Endothelial cell of umbilical vein (primary cell): Measurements from ENCODE around the gene HRK. TPM values are rescaled to one million over a fixed set of nuclear protein-coding genes. Genes with fewer than 3 reads are reported as not detected.

Experiments
- BruUV-seq: library from RNA; stranded (reverse); fragments of 400-500 nt; replicated peaks from 2 replicates; lab custom pipeline; 2021; lab: Mats Ljungman, UMichigan
- CTCF ChIA-PET: fragments of 300-600, 350-600 bp; sonication (Branson Sonifier 250); formaldehyde crosslinking; loops from one replicate; lab custom pipeline; 2021; ENCODE audit warnings: antibody characterized with exemption, inconsistent platforms; lab: Charles Lee
- POLR2A ChIA-PET: fragments of 300-600, 350-600 bp; sonication (Branson Sonifier 250); formaldehyde crosslinking; loops from one replicate; lab custom pipeline; 2021; ENCODE audit warnings: antibody characterized with exemption, inconsistent platforms; lab: Charles Lee
- DNase-seq: peaks from one replicate; pipeline ENCODE4 v3.0.0-alpha.2; 2011; ENCODE audit warnings: low read depth, low spot score
- FAIRE-seq: peaks from 2 replicates; lab custom pipeline; 2011; peaks lifted over from hg19 to GRCh38; lab: Jason Lieb, UNC
- H2AFZ ChIP-seq: 2 replicates; pipeline ENCODE4 v1.6.0; 2012; ENCODE audit warnings: low read depth, low read length, control low read depth, inconsistent platforms
- H3K27ac ChIP-seq: 2 replicates; pipeline ENCODE4 v1.5.1; 2011; ENCODE audit warnings: low read depth, mild to moderate bottlenecking, control low read depth, low read length, moderate library complexity; ENCODE audit not compliant: insufficient read depth
- H3K27me3 ChIP-seq, 2 experiments: 2 replicates each; pipeline versions ENCODE4 v1.6.0 to v1.6.1; 2011; ENCODE audit warnings: low read length in 2 of 2, mixed read lengths in 1 of 2; ENCODE audit not compliant: control insufficient read depth in 2 of 2, insufficient read depth in 2 of 2
- H3K36me3 ChIP-seq, 2 experiments: 2 replicates in 1 of 2; 3 replicates in 1 of 2; pipeline ENCODE4 v1.5.1; 2011; ENCODE audit warnings: low read length in 2 of 2, mild to moderate bottlenecking in 1 of 2, moderate library complexity in 1 of 2; ENCODE audit not compliant: control insufficient read depth in 2 of 2, insufficient read depth in 2 of 2; ENCODE audit errors: extremely low read depth in 1 of 2
- H3K4me1 ChIP-seq: 3 replicates; pipeline ENCODE4 v1.5.1; 2011; ENCODE audit warnings: mild to moderate bottlenecking, low read length; ENCODE audit not compliant: control insufficient read depth, insufficient read depth; ENCODE audit errors: extremely low read depth
- H3K4me2 ChIP-seq: 2 replicates; pipeline ENCODE4 v1.6.1; 2011; ENCODE audit warnings: low read length, control low read depth, mixed read lengths; ENCODE audit not compliant: insufficient read depth
- H3K4me3 ChIP-seq, 3 experiments: fragments of 200-600 bp in 1 of 3; sonication (generic), shearing (Covaris generic) in 1 of 3; replicated peaks in 1 of 3; 2 replicates each; pipeline ENCODE4 v1.5.1; 2011 to 2016; ENCODE audit warnings: control low read depth in 3 of 3, low read length in 3 of 3, mild to moderate bottlenecking in 2 of 3, inconsistent platforms in 1 of 3, low read depth in 1 of 3, moderate library complexity in 1 of 3; ENCODE audit not compliant: insufficient read depth in 1 of 3
- H3K79me2 ChIP-seq: 2 replicates; pipeline ENCODE4 v1.6.0; 2012; ENCODE audit warnings: low read length, inconsistent platforms; ENCODE audit not compliant: control insufficient read depth, insufficient read depth
- H3K9ac ChIP-seq: replicated peaks from 2 replicates; pipeline ENCODE3; 2011; ENCODE audit warnings: low read length, control low read depth; ENCODE audit not compliant: insufficient read depth; ENCODE audit errors: extremely low read depth
- H3K9me1 ChIP-seq: replicated peaks from 3 replicates; pipeline ENCODE4 v1.6.0; 2011; ENCODE audit warnings: mild to moderate bottlenecking, low read length; ENCODE audit not compliant: control insufficient read depth, insufficient read depth; ENCODE audit errors: extremely low read depth
- H3K9me3 ChIP-seq: replicated peaks from 2 replicates; pipeline ENCODE4 v1.5.1; 2012; ENCODE audit warnings: low read length, inconsistent platforms; ENCODE audit not compliant: control insufficient read depth, insufficient read depth
- H4K20me1 ChIP-seq: replicated peaks from 2 replicates; pipeline ENCODE3; 2011; ENCODE audit warnings: mild to moderate bottlenecking, low read length; ENCODE audit not compliant: control insufficient read depth, insufficient read depth; ENCODE audit errors: extremely low read depth
- EZH2 ChIP-seq: IDR thresholded peaks from 2 replicates; pipeline ENCODE4 v1.6.1; 2012; ENCODE audit warnings: borderline replicate concordance, low read depth, mild to moderate bottlenecking, moderate library complexity, low read length, inconsistent platforms; ENCODE audit not compliant: severe bottlenecking
- FOS ChIP-seq: IDR thresholded peaks from 2 replicates; pipeline ENCODE4 v1.6.1; 2011; ENCODE audit warnings: mild to moderate bottlenecking, low read length, moderate library complexity, borderline replicate concordance; ENCODE audit not compliant: insufficient read depth
- GATA2 ChIP-seq: IDR thresholded peaks from 2 replicates; pipeline ENCODE4 v1.7.0; 2011; ENCODE audit warnings: low read depth, mild to moderate bottlenecking, moderate library complexity, mixed read lengths, low read length; ENCODE audit not compliant: insufficient read length, insufficient read depth
- JUN ChIP-seq: IDR thresholded peaks from 2 replicates; pipeline ENCODE4 v1.6.1; 2011; ENCODE audit warnings: borderline replicate concordance, low read depth; ENCODE audit not compliant: insufficient read length, insufficient read depth
- MYC ChIP-seq: IDR thresholded peaks from one replicate; pipeline ENCODE4 v1.6.1; 2011; ENCODE audit warnings: mild to moderate bottlenecking, low read depth, low read length
- POLR2A ChIP-seq: IDR thresholded peaks from 2 replicates; pipeline ENCODE4 v1.6.1; 2012; ENCODE audit warnings: low read depth, mild to moderate bottlenecking, control low read depth, low read length
- POLR2AphosphoS5 ChIP-seq: IDR thresholded peaks from 2 replicates; pipeline ENCODE4 v1.6.1; 2012; ENCODE audit warnings: low read depth, mild to moderate bottlenecking, control low read depth, low read length, moderate library complexity; ENCODE audit not compliant: insufficient read depth
- dilution Hi-C: fragments of 300-500 bp; cut with MboI; formaldehyde crosslinking; loops from one replicate; pipeline ENCODE4 v1.15.0; 2019; ENCODE audit warnings: low sequenced_read_pairs; ENCODE audit not compliant: extremely low pct_ligation_motif_present
- intact Hi-C: fragments of 100-400 bp; cut with micrococcal nuclease; formaldehyde crosslinking; loops from one replicate; pipeline ENCODE4 v1.10.0; 2022
- polyA plus RNA-seq, 4 experiments: library from polyadenylated mRNA; depleted of rRNA in 3 of 4; stranded (reverse) in 3 of 4; unstranded in 1 of 4; fragments of >200 nt; gene quantifications; 2 replicates each; pipeline versions ENCODE4 v1.2.1 to v1.2.3, GENCODE V29; 2011 to 2012; ENCODE audit warnings: missing spikeins in 1 of 4
- total RNA-seq: library from RNA; stranded (reverse); gene quantifications from 2 replicates; pipeline ENCODE4 v1.2.3, GENCODE V29; 2021
- TF ChIP-seq, protein P1 (sequence below): IDR thresholded peaks from 2 replicates; pipeline ENCODE4 v1.6.1; 2011; ENCODE audit not compliant: insufficient read depth, insufficient read length
- TF ChIP-seq, protein P2 (sequence below), 2 donors: IDR thresholded peaks; 1 replicate in 1 of 2; 2 replicates in 1 of 2; pipeline ENCODE4 v1.5.1; 2011; ENCODE audit warnings: low read length in 2 of 2, mild to moderate bottlenecking in 2 of 2, moderate library complexity in 2 of 2, control low read depth in 1 of 2, inconsistent platforms in 1 of 2, low read depth in 1 of 2; ENCODE audit not compliant: insufficient read depth in 1 of 2; ENCODE audit errors: extremely low read depth in 1 of 2

HRK gene
- total and polyA plus RNA-seq, 2 donors (not counting 3 experiments of a cell fraction or from before 2014, with no cell fraction given) = not detected

DNA sequence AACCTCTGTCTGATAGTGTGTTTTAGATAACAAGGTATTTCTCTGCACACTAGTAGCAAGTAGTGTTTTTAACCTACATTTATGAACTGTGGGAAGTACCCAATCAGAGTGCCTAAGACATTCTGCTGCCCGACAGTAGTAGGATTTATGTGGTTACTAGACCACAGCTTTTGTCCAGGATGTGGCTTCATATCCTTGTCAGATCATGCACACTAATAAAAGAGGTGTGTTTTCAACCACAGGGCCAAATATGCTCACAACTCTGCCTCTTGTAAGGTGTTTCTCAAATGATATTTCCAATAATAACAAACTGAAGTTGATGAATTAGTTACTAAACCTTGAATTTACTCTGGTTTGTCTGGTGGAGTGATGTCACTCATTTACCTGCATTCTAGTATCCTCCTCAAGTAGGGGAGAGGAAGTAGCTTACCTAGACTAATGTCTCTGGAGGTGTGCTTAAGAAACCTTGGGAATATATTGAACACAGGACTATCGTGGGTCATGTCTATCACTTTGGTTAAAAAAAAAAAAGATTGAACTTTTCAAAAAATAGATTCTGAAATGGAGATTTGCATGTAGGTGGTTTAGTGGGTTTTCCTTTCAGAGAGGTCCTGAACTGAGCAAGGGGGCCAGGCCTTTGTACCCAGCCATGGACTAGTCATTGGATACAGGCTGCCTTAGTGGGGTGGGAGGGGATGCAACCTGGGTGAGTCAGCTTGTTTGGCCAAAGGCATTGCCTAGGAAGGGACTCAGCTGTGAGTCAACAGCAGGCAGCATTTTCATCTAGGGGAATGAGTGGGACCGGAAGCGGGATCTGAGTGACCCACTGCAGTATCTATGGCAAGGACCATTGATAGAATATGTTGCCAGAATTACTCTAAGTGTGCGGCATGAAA is 43.6 kb upstream of the HRK start:
- Histone ChIP-seq H3K27ac (peak overlapping the region; percentile 4), H3K9me1 (no peaks in the 10 kb centered on the region), H2AFZ (no peak overlapping the region), H3K79me2 (peaks cover 17% of the 10 kb centered on the region), H3K4me1 (peaks cover 12% of the 10 kb centered on the region), H3K4me2 (no peak overlapping the region), H3K27me3 (no peaks in the 10 kb centered on the region), H3K9me3 (no peaks in the 10 kb centered on the region), H3K4me3 (no peak overlapping the region), H3K36me3 (peaks cover 2 to 6% of the 10 kb centered on the region in 2 experiments), H3K9ac (no peak overlapping the region), H4K20me1 (no peaks in the 10 kb centered on the region)
- BruUV-seq = no TSS peak
- peak; percentile 92 for FAIRE-seq
- intact Hi-C loops (no loop called here), dilution Hi-C loops (no loop called here)
- peak; percentile 44 for DNase-seq
- POLR2A ChIA-PET = no interaction called here
- TF ChIP-seq GATA2 (no peak), FOS (peak; percentile 82)
- TF ChIP-seq, protein P1, sequence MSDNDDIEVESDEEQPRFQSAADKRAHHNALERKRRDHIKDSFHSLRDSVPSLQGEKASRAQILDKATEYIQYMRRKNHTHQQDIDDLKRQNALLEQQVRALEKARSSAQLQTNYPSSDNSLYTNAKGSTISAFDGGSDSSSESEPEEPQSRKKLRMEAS = no peak
- CTCF ChIA-PET = interaction anchor here (0.7 to 1.0 kb wide), 5 partner anchors 8 to 14 kb away, joined by 3 read pairs; partner anchors contain the start of gene FBXW8

DNA sequence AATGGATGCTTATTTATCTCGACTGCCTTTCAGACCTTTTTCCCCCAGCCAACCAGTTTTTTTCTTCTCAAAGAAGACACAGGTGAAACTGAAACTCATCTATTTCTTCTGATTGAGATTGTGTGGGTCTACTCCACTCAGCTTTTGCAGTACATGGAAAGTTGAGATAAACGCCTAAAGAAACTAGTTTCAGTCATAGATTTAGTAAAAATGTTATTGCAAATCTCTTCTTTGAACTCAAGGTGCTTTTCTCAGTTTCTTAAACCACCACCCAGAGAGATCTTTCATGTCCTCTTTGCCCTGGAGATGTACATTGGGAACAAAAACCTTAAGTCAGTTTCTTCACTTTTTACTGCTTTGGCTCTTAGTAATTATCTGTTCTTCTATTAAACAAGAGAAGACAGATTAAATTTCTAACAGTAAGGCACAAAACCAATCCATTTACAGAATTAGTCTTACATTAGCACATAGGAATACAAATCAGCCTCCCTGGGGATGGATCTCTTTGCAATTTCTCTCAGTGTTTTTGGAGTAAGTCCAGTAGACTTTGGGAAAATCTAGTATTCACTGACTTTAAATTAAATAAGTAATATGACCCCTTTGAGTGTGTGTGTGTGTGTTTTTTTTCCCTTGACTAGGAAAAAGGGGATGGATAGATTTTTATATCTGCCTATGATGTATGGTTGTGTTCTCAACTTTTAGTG is 41.1 kb upstream of the HRK start:
- no TSS peak for BruUV-seq
- ChIA-PET CTCF (no interaction called here), POLR2A (no interaction called here)
- TF ChIP-seq JUN (no peak), GATA2 (no peak), POLR2A (no peak), EZH2 (no peak), MYC (no peak), FOS (no peak), POLR2AphosphoS5 (no peak)
- TF ChIP-seq, protein P1 = no peak
- TF ChIP-seq, protein P2, sequence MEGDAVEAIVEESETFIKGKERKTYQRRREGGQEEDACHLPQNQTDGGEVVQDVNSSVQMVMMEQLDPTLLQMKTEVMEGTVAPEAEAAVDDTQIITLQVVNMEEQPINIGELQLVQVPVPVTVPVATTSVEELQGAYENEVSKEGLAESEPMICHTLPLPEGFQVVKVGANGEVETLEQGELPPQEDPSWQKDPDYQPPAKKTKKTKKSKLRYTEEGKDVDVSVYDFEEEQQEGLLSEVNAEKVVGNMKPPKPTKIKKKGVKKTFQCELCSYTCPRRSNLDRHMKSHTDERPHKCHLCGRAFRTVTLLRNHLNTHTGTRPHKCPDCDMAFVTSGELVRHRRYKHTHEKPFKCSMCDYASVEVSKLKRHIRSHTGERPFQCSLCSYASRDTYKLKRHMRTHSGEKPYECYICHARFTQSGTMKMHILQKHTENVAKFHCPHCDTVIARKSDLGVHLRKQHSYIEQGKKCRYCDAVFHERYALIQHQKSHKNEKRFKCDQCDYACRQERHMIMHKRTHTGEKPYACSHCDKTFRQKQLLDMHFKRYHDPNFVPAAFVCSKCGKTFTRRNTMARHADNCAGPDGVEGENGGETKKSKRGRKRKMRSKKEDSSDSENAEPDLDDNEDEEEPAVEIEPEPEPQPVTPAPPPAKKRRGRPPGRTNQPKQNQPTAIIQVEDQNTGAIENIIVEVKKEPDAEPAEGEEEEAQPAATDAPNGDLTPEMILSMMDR (IDR thresholded peaks at IDR 0.05; ENCODE audit: extremely low read depth in 1 of 2, insufficient read depth in 1 of 2, low read depth in 1 of 2, low read length in 2 of 2) = no peak
- H3K4me1 ChIP-seq = peaks cover 19% of the 10 kb centered on the region
- peaks cover 24% of the 10 kb centered on the region for H3K79me2 ChIP-seq
- no peak overlapping the region for H2AFZ ChIP-seq
- no peak for DNase-seq
- H3K4me3 ChIP-seq = no peak overlapping the region
- FAIRE-seq = no peak
- no peak overlapping the region for H3K9ac ChIP-seq
- no peak overlapping the region for H3K27ac ChIP-seq
- no peaks in the 10 kb centered on the region for H4K20me1 ChIP-seq
- no peaks in the 10 kb centered on the region for H3K9me1 ChIP-seq
- dilution Hi-C loops (no loop called here), intact Hi-C loops (no loop called here)
- no peaks in the 10 kb centered on the region for H3K9me3 ChIP-seq
- H3K27me3 ChIP-seq = no peaks in the 10 kb centered on the region
- no peak overlapping the region for H3K4me2 ChIP-seq
- H3K36me3 ChIP-seq = no peaks in the 10 kb centered on the region
